ENCODE measurements around the gene DUT.
"Not testable (repeated sequence)": the region's sequence is repeated elsewhere in the genome, so short reads cannot be mapped to it uniquely, and the experiment has no call there.

The DUT gene

GRCh38 chr15:48330855-48331795, at the start of gene DUT:
DUT (plus strand) TSS chr15:48331429; CDS start chr15:48331516, 87 bp downstream.
- peak; percentile 81 for DNase-seq

GRCh38 chr15:48281674-48282073, 49.6 kb upstream of the DUT start:
- DNase-seq = no peak

GRCh38 chr15:48282216-48282615, 49.0 kb upstream of the DUT start:
- no peak for DNase-seq

- DNase-seq = no peak
These were observed 47.7 kb upstream of the DUT start for GRCh38 chr15:48283396-48284145.

GRCh38 chr15:48285329-48286214, 45.7 kb upstream of the DUT start:
- DNase-seq = no peak

GRCh38 chr15:48289628-48290027, 41.6 kb upstream of the DUT start:
- no peak for DNase-seq

- no peak for DNase-seq
These were observed 38.8 kb upstream of the DUT start for GRCh38 chr15:48292458-48292857.

GRCh38 chr15:48297668-48298067, 33.6 kb upstream of the DUT start:
- DNase-seq = no peak

GRCh38 chr15:48298914-48299313, 32.3 kb upstream of the DUT start:
- DNase-seq = no peak

GRCh38 chr15:48300038-48300437, 31.2 kb upstream of the DUT start:
- DNase-seq = no peak

GRCh38 chr15:48304398-48304797, 26.8 kb upstream of the DUT start:
- no peak for DNase-seq

GRCh38 chr15:48306639-48307038, 24.6 kb upstream of the DUT start:
- DNase-seq = no peak

GRCh38 chr15:48307586-48307985, 23.6 kb upstream of the DUT start:
- no peak for DNase-seq

GRCh38 chr15:48309740-48310139, 21.5 kb upstream of the DUT start:
- no peak for DNase-seq

- no peak for DNase-seq
These were observed 18.0 kb upstream of the DUT start for GRCh38 chr15:48313216-48313615.

- no peak for DNase-seq
These were observed 16.2 kb upstream of the DUT start for GRCh38 chr15:48315041-48315440.

GRCh38 chr15:48317221-48317620, 14.0 kb upstream of the DUT start:
- no peak for DNase-seq

GRCh38 chr15:48318131-48318530, 13.1 kb upstream of the DUT start:
- no peak for DNase-seq

- DNase-seq = no peak
These were observed 7.9 kb upstream of the DUT start for GRCh38 chr15:48323294-48323693.

- DNase-seq = no peak
These were observed 6.3 kb upstream of the DUT start for GRCh38 chr15:48324949-48325348.

GRCh38 chr15:48325400-48325799, 5.8 kb upstream of the DUT start:
- DNase-seq = no peak

GRCh38 chr15:48326180-48326579, 5.0 kb upstream of the DUT start:
- not testable (repeated sequence) for DNase-seq
